ENCODE results near the gene TTLL9. TPM values are rescaled to one million over a fixed set of nuclear protein-coding genes. Genes with fewer than 3 reads are reported as not detected.

The TTLL9 gene
- total and polyA plus RNA-seq, 8 donors = 0.20 to 6.2 (median 2.3) TPM

DNA sequence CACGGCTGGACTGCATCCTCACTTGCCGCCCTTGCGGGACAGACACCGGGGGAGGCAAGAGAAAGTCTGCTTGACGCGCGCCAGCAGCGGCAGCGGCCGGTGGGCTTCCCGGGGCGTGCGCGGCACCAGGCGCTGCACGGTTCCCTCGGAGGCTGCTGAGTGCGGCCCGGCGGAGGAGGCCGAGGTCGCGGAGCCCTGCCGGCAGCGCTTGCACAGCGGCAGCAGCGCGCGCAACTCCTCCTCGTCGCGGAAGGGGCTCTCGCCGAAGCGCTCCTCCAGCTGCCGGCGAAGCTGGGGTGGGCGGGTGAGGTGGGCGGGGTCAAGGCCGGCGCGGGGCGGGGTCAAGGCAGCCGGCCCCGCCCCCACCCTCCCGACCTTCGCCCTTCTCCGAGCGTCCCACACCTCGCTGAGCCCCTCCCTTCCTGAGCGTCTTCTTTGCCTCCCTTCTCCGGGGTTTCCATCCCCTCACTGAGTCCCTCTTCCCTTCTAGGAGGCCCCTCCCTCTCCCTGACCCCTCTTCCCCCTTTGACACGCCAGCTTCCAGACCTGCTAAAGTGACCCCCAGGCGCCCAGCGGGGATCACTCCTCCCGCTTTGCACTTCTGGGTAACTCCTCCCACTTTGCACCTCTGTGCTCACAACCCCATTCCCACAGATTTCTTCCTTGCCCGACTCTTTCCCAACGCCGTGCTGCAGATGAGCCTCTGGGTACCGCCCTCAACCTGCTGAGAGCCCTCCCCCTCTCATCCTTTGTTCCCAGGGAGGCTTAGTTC lies 8.9 kb upstream of the TTLL9 start:
- Histone ChIP-seq H3K36me3 (no peaks in the 10 kb centered on the region), H3K27me3 (peaks cover 13 to 42% of the 10 kb centered on the region in 2 donors), H3K9me3 (no peaks in the 10 kb centered on the region), H3K4me3 (peak overlapping the region; percentile 25 to 41), H3K4me1 (peaks cover 9 to 22% of the 10 kb centered on the region in 2 donors), H3K27ac (no peak overlapping the region)
- TF ChIP-seq, protein P1, sequence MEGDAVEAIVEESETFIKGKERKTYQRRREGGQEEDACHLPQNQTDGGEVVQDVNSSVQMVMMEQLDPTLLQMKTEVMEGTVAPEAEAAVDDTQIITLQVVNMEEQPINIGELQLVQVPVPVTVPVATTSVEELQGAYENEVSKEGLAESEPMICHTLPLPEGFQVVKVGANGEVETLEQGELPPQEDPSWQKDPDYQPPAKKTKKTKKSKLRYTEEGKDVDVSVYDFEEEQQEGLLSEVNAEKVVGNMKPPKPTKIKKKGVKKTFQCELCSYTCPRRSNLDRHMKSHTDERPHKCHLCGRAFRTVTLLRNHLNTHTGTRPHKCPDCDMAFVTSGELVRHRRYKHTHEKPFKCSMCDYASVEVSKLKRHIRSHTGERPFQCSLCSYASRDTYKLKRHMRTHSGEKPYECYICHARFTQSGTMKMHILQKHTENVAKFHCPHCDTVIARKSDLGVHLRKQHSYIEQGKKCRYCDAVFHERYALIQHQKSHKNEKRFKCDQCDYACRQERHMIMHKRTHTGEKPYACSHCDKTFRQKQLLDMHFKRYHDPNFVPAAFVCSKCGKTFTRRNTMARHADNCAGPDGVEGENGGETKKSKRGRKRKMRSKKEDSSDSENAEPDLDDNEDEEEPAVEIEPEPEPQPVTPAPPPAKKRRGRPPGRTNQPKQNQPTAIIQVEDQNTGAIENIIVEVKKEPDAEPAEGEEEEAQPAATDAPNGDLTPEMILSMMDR (IDR thresholded peaks at IDR 0.05) = no peak
- DNase-seq (peak in 2 of 4 donors; percentile 71 to 88), ATAC-seq (peak; percentile 75)
- intact Hi-C loops (cut with DNase I) = no loop called here

DNA sequence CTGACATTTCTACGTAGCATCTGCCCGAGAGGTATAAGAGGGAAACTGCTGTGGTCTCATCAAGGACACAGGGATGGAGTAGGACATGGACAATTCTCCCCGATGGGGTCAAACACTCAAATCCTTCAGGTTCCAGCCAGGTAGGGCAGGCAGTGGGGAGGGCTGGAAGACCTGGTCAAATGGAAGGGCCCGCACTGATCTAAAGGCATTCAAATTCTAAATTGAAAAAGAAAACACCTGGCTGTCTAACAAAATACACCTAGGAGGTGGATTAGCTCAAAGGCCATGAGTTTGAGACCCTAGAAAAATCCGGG lies 8.3 kb upstream of the TTLL9 start:
- Histone ChIP-seq H3K27me3 (peaks cover 13 to 42% of the 10 kb centered on the region in 2 donors), H3K27ac (no peak overlapping the region), H3K36me3 (no peaks in the 10 kb centered on the region), H3K9me3 (no peaks in the 10 kb centered on the region), H3K4me1 (peaks cover 9 to 22% of the 10 kb centered on the region in 2 donors), H3K4me3 (peak overlapping the region in 1 of 2 donors; percentile 41)
- intact Hi-C loops (cut with DNase I) = no loop called here
- TF ChIP-seq, protein P1 (IDR thresholded peaks at IDR 0.05) = no peak
- DNase-seq = no peak
- ATAC-seq = no peak

DNA sequence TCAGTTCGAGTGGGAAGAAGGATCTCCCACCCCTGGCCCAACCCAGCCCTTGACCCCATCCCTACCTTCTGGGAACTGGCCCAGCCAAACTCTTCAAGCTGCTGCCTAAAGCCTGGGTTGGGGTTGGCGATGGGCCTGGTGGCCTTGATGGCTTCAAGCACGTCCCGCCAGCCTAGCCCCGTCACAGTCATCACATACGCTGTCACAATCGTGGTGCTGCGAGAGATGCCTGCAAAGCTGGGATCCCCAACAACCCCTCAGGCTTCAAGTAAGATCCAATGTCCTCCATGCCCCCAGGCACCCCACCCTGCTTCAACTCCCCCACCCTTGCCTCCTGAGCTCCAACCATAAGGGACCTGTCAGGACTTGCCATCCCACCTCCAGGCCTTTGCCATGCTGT lies 7.9 kb upstream of the TTLL9 start:
- intact Hi-C loops (cut with DNase I) = no loop called here
- peaks cover 13 to 42% of the 10 kb centered on the region in 2 donors for H3K27me3 ChIP-seq

DNA sequence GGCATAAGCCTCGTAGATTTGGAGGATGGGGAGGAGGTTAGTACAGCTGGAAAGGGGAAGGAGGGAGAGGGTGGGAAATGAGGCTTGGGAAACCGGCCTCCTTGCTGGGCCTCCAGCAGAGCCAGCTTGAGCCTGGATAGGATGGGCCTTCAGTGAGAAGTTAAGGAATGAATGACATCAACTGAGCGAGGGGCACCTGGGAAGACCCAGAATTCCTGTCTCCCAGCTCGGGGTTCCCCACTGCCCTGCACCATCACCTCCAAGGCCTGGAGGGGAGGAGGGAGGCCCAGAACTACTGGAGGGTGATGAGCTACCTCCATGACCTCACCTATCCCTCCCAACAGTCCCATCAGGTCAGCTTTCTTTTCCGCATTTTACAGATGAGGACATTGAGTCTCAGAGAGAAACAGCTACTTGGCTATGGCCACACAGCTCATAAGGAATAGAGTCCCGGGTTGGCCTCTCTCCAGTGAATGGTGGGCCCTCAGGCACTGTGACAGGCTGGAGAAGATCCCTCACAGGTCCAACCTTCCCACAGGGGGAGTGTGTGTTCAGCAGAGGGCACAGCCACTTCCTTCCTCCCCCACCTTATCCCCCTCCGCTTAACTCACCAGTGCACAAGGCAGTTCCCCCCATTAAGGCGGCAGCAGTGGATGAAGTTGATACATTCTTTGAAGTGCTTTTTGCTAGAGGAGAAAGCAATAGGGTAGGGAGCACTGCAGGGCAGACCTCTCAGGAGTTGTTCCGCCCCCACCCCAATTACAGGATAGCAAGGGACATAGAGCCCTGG lies 6.9 kb upstream of the TTLL9 start:
- TF ChIP-seq, protein P1 (IDR thresholded peaks at IDR 0.05) = no peak
- ATAC-seq (no peak), DNase-seq (no peak)
- peaks cover 13 to 38% of the 10 kb centered on the region in 2 donors for H3K27me3 ChIP-seq
- no peak overlapping the region for H3K27ac ChIP-seq
- intact Hi-C loops (cut with DNase I) = no loop called here
- peaks cover 9 to 22% of the 10 kb centered on the region in 2 donors for H3K4me1 ChIP-seq
- no peaks in the 10 kb centered on the region for H3K9me3 ChIP-seq
- no peak overlapping the region for H3K4me3 ChIP-seq
- H3K36me3 ChIP-seq = no peaks in the 10 kb centered on the region

More for the DNA sequence above, 7.9 kb upstream of the TTLL9 start:
- Histone ChIP-seq H3K27ac (no peak overlapping the region), H3K9me3 (no peaks in the 10 kb centered on the region), H3K4me1 (peaks cover 9 to 22% of the 10 kb centered on the region in 2 donors), H3K4me3 (no peak overlapping the region), H3K36me3 (no peaks in the 10 kb centered on the region)
- DNase-seq (no peak), ATAC-seq (no peak)
- TF ChIP-seq, protein P1 (IDR thresholded peaks at IDR 0.05) = no peak
